Loucy (cell line): ENCODE data around the gene WDPCP.

Experiments used
- CTCF ChIP-seq: fragments of 200-600 bp; sonication (generic); conservative IDR thresholded peaks from 2 replicates; pipeline ENCODE4 v1.5.1; 2014; ENCODE audit warnings: mild to moderate bottlenecking, antibody characterized with exemption, low read length
- EZH2phosphoT487 ChIP-seq: fragments of 200-600 bp; IDR thresholded peaks from 2 replicates; pipeline ENCODE4 v1.6.1; 2018; ENCODE audit warnings: antibody characterized with exemption, mild to moderate bottlenecking, moderate library complexity, borderline replicate concordance

GRCh38 chr2:63628403-63628942 is 40.2 kb upstream of the WDPCP start:
- no peak for TF ChIP-seq CTCF
- no peak for TF ChIP-seq EZH2phosphoT487
